H9 (cell line): Measurements from ENCODE around the gene CPNE7. TPM values are rescaled to one million over a fixed set of nuclear protein-coding genes. Genes with fewer than 3 reads are reported as not detected.

Experiments used
- DNase-seq: peaks from one replicate; pipeline ENCODE4 v3.0.0-alpha.2; 2017
- H2AFZ ChIP-seq: one replicate; pipeline ENCODE4 v1.6.1; 2013; ENCODE audit warnings: mild to moderate bottlenecking, low read length, control low read depth, moderate library complexity
- H2AK5ac ChIP-seq: 2 replicates; pipeline ENCODE4 v1.6.1; 2013; ENCODE audit warnings: low read length, control low read depth, mixed read lengths; ENCODE audit not compliant: insufficient read length
- H2BK120ac ChIP-seq: one replicate; pipeline ENCODE4 v1.6.1; 2013; ENCODE audit warnings: low read depth, mild to moderate bottlenecking, low read length, control low read depth, inconsistent platforms; ENCODE audit not compliant: poor library complexity, severe bottlenecking
- H2BK12ac ChIP-seq: 2 replicates; pipeline ENCODE4 v1.6.1; 2013; ENCODE audit warnings: low read length, control low read depth, mixed read lengths, low read depth; ENCODE audit not compliant: insufficient read length
- H2BK15ac ChIP-seq: 2 replicates; pipeline ENCODE4 v1.6.1; 2013; ENCODE audit warnings: low read depth, low read length, control low read depth
- H2BK20ac ChIP-seq: one replicate; pipeline ENCODE4 v1.6.1; 2013; ENCODE audit warnings: low read depth, mild to moderate bottlenecking, low read length, control low read depth, inconsistent platforms; ENCODE audit not compliant: poor library complexity, severe bottlenecking
- H2BK5ac ChIP-seq: 2 replicates; pipeline ENCODE4 v1.6.1; 2013; ENCODE audit warnings: low read length, control low read depth, mixed read lengths; ENCODE audit not compliant: insufficient read length
- H3K14ac ChIP-seq: 2 replicates; pipeline ENCODE4 v1.6.1; 2013; ENCODE audit warnings: low read length, control low read depth; ENCODE audit not compliant: insufficient read depth
- H3K18ac ChIP-seq: 2 replicates; pipeline ENCODE4 v1.6.1; 2013; ENCODE audit warnings: low read depth, mild to moderate bottlenecking, mixed read lengths, low read length, control low read depth; ENCODE audit not compliant: insufficient read length
- H3K23ac ChIP-seq: 2 replicates; pipeline ENCODE4 v1.6.1; 2013; ENCODE audit warnings: low read length, control low read depth, mixed read lengths, low read depth; ENCODE audit not compliant: insufficient read length
- H3K23me2 ChIP-seq: 2 replicates; pipeline ENCODE4 v1.6.1; 2013; ENCODE audit warnings: low read depth, mild to moderate bottlenecking, mixed read lengths, low read length, control low read depth; ENCODE audit not compliant: insufficient read length, poor library complexity, severe bottlenecking
- H3K27ac ChIP-seq: 2 replicates; pipeline ENCODE4 v1.5.1; 2013; ENCODE audit warnings: low read length, control low read depth, mixed read lengths, low read depth; ENCODE audit not compliant: insufficient read length
- H3K27me3 ChIP-seq: 2 replicates; pipeline ENCODE4 v1.6.1; 2013; ENCODE audit warnings: low read length, control low read depth, inconsistent platforms; ENCODE audit not compliant: insufficient read depth
- H3K4ac ChIP-seq: 2 replicates; pipeline ENCODE4 v1.6.1; 2013; ENCODE audit warnings: low read depth, mild to moderate bottlenecking, control low read depth, inconsistent platforms, low read length, moderate library complexity
- H3K4me1 ChIP-seq: 2 replicates; pipeline ENCODE4 v1.6.1; 2013; ENCODE audit warnings: low read length, control low read depth, inconsistent platforms; ENCODE audit not compliant: insufficient read depth
- H3K4me2 ChIP-seq: 2 replicates; pipeline ENCODE4 v1.6.1; 2013; ENCODE audit warnings: low read length, control low read depth, mixed read lengths; ENCODE audit not compliant: insufficient read length, insufficient read depth
- H3K56ac ChIP-seq: 2 replicates; pipeline ENCODE4 v1.6.1; 2013; ENCODE audit warnings: low read depth, mild to moderate bottlenecking, mixed read lengths, low read length, control low read depth; ENCODE audit not compliant: insufficient read length
- H3K79me1 ChIP-seq: 2 replicates; pipeline ENCODE4 v1.6.1; 2013; ENCODE audit warnings: low read depth, mild to moderate bottlenecking, moderate library complexity, low read length, control low read depth, inconsistent platforms; ENCODE audit not compliant: insufficient read depth, poor library complexity, severe bottlenecking
- H3K79me2 ChIP-seq: 2 replicates; pipeline ENCODE4 v1.6.1; 2013; ENCODE audit warnings: low read length, control low read depth, inconsistent platforms; ENCODE audit not compliant: insufficient read depth
- H3K9ac ChIP-seq: 2 replicates; pipeline ENCODE4 v1.6.1; 2013; ENCODE audit warnings: low read length, control low read depth, mixed read lengths; ENCODE audit not compliant: insufficient read length; ENCODE audit errors: extremely low read depth
- H3K9me3 ChIP-seq: one replicate; pipeline ENCODE4 v1.6.1; 2013; ENCODE audit warnings: low read depth, low read length, inconsistent platforms; ENCODE audit not compliant: control insufficient read depth
- H3T11ph ChIP-seq: one replicate; pipeline ENCODE4 v1.6.1; 2013; ENCODE audit warnings: mild to moderate bottlenecking, low read length, control low read depth, inconsistent platforms
- H4K20me1 ChIP-seq: one replicate; pipeline ENCODE4 v1.6.1; 2013; ENCODE audit not compliant: control insufficient read depth, insufficient read length, insufficient read depth
- H4K5ac ChIP-seq: 2 replicates; pipeline ENCODE4 v1.6.1; 2013; ENCODE audit warnings: low read depth, mild to moderate bottlenecking, mixed read lengths, low read length, control low read depth; ENCODE audit not compliant: insufficient read length
- H4K8ac ChIP-seq: replicated peaks from 2 replicates; pipeline ENCODE4 v1.6.1; 2013; ENCODE audit warnings: low read length, control low read depth, mixed read lengths, low read depth; ENCODE audit not compliant: insufficient read length
- H4K91ac ChIP-seq: 2 replicates; pipeline ENCODE4 v1.6.1; 2013; ENCODE audit warnings: low read depth, mild to moderate bottlenecking, moderate library complexity, mixed read lengths, low read length, control low read depth; ENCODE audit not compliant: insufficient read length
- H3K27ac Mint-ChIP-seq, 3 experiments: 2 replicates in 2 of 3; 3 replicates in 1 of 3; pipeline ENCODE4 v1.8.0; 2020 to 2021; ENCODE audit warnings: mixed read lengths in 3 of 3, mild to moderate bottlenecking in 1 of 3, moderate library complexity in 1 of 3
- H3K27me3 Mint-ChIP-seq: 2 replicates; pipeline ENCODE4 v1.8.0; 2021; ENCODE audit warnings: low read depth, mild to moderate bottlenecking, moderate library complexity, mixed read lengths
- H3K36me3 Mint-ChIP-seq, 3 experiments: 2 replicates in 2 of 3; 3 replicates in 1 of 3; pipeline ENCODE4 v1.8.0; 2020 to 2021; ENCODE audit warnings: low read depth in 3 of 3, mixed read lengths in 3 of 3; ENCODE audit not compliant: insufficient read depth in 1 of 3
- H3K4me1 Mint-ChIP-seq, 2 experiments: 2 replicates each; pipeline ENCODE4 v1.8.0; 2020; ENCODE audit warnings: mixed read lengths in 2 of 2
- H3K4me3 Mint-ChIP-seq, 2 experiments: 2 replicates in 1 of 2; 3 replicates in 1 of 2; pipeline ENCODE4 v1.8.0; 2020 to 2021; ENCODE audit warnings: mild to moderate bottlenecking in 2 of 2, mixed read lengths in 2 of 2, moderate library complexity in 1 of 2
- H3K9me3 Mint-ChIP-seq, 2 experiments: 2 replicates in 1 of 2; 3 replicates in 1 of 2; pipeline ENCODE4 v1.8.0; 2020; ENCODE audit warnings: mild to moderate bottlenecking in 2 of 2, mixed read lengths in 2 of 2, moderate library complexity in 1 of 2
- CTCF ChIP-seq: fragments of 200-600 bp; sonication (generic); conservative IDR thresholded peaks from 3 replicates; pipeline ENCODE4 v1.8.0; 2021; ENCODE audit warnings: antibody characterized with exemption, mild to moderate bottlenecking
- WGBS: extraction: QIAGEN DNeasy Blood & Tissue Kit; methylation state at CpG from one replicate; pipeline ENCODE4 v1.1.7; 2013; ENCODE audit warnings: missing lambda C conversion rate, low lambda C conversion rate, mixed read lengths; ENCODE audit not compliant: insufficient read length; ENCODE audit errors: extremely low coverage; 5-methylcytosine and 5-hydroxymethylcytosine counted together
- total RNA-seq: library from RNA; stranded (reverse); gene quantifications from 2 replicates; pipeline ENCODE4 v1.2.1, GENCODE V29; 2021

Gene CPNE7
- total RNA-seq, 1 experiment from 2014 or later, result 23.4 TPM

- Histone ChIP-seq H3K79me1 (no peaks in the 10 kb centered on the region), H4K20me1 (no peaks in the 10 kb centered on the region), H2BK5ac (no peak overlapping the region), H2AK5ac (no peak overlapping the region), H4K91ac (no peak overlapping the region), H3K4me2 (no peak overlapping the region), H2BK12ac (no peak overlapping the region), H3T11ph (no peak overlapping the region), H3K14ac (no peak overlapping the region), H2BK120ac (no peak overlapping the region), H3K23ac (no peak overlapping the region), H3K27ac (no peak overlapping the region), H3K9me3 (no peaks in the 10 kb centered on the region), H4K8ac (no peak overlapping the region), H3K23me2 (peaks cover 2% of the 10 kb centered on the region), H3K4ac (no peak overlapping the region), H3K9ac (no peak overlapping the region), H3K56ac (no peak overlapping the region), H3K4me1 (no peaks in the 10 kb centered on the region; the same call in 1 of the 2 replicates), H2BK15ac (no peak overlapping the region), H3K79me2 (no peaks in the 10 kb centered on the region), H3K27me3 (no peaks in the 10 kb centered on the region), H2AFZ (no peak overlapping the region), H2BK20ac (no peak overlapping the region), H3K18ac (no peak overlapping the region), H4K5ac (no peak overlapping the region)
- no peaks in the 10 kb centered on the region for H3K36me3 Mint-ChIP-seq
- no peak overlapping the region for H3K4me3 Mint-ChIP-seq
- H3K9me3 Mint-ChIP-seq, result no peaks in the 10 kb centered on the region
- WGBS, result no CpG with 5 or more reads among the region's 34 CpGs
- peaks cover 5 to 8% of the 10 kb centered on the region in 2 experiments for H3K4me1 Mint-ChIP-seq
- peaks cover 7% of the 10 kb centered on the region for H3K27me3 Mint-ChIP-seq
- no peak for TF ChIP-seq CTCF
- DNase-seq, result no peak
- no peak overlapping the region; a peak in 1 of 7 replicates for H3K27ac Mint-ChIP-seq
Measured at GRCh38 chr16:89605186-89605970, 29.8 kb downstream of the CPNE7 start.
